ENCODE data around the gene EMP2.

EMP2 gene

GRCh38 chr16:10600782-10601443 is 20.5 kb upstream of the EMP2 start:
- H3K36me3 ChIP-seq (ENCODE audit: insufficient read depth) = no peaks in the 10 kb centered on the region
- peak overlapping the region; percentile 43; the same call in 1 of the 2 replicates for H2AFZ ChIP-seq (ENCODE audit: low read depth)
- no peaks in the 10 kb centered on the region for H4K20me1 ChIP-seq (ENCODE audit: insufficient read depth)
- H3K4me3 ChIP-seq (IDR thresholded peaks at IDR 0.05; ENCODE audit: insufficient read depth, low read depth, low read length) = no peak overlapping the region
- H3K27ac ChIP-seq = peak overlapping the region; percentile 52
- H3K4me2 ChIP-seq = peak overlapping the region; percentile 87
- H3K27me3 ChIP-seq (ENCODE audit: insufficient read depth, low read depth) = no peaks in the 10 kb centered on the region
- no peaks in the 10 kb centered on the region for H3K79me2 ChIP-seq (ENCODE audit: insufficient read depth, low read depth)
- peaks cover 57% of the 10 kb centered on the region for H3K4me1 ChIP-seq (ENCODE audit: low read depth, poor library complexity, severe bottlenecking)
- TF ChIP-seq CTCF (conservative IDR thresholded peaks at IDR 0.05; ENCODE audit: low read depth, low read length) = no peak
- peak overlapping the region; percentile 22; the same call in 1 of the 2 replicates for H3K9ac ChIP-seq

GRCh38 chr16:10599626-10600025 is 19.2 kb upstream of the EMP2 start:
- Histone ChIP-seq H3K36me3 (ENCODE audit: insufficient read depth) (no peaks in the 10 kb centered on the region), H3K27ac (peak overlapping the region; percentile 52; the same call in 1 of the 2 replicates), H3K9ac (no peak overlapping the region), H3K79me2 (ENCODE audit: insufficient read depth, low read depth) (no peaks in the 10 kb centered on the region), H3K4me1 (ENCODE audit: low read depth, poor library complexity, severe bottlenecking) (peaks cover 57% of the 10 kb centered on the region), H3K4me2 (peak overlapping the region; percentile 87), H3K27me3 (ENCODE audit: insufficient read depth, low read depth) (no peaks in the 10 kb centered on the region), H2AFZ (ENCODE audit: low read depth) (peak overlapping the region; percentile 43; the same call in 1 of the 2 replicates), H3K4me3 (IDR thresholded peaks at IDR 0.05; ENCODE audit: insufficient read depth, low read depth, low read length) (no peak overlapping the region), H4K20me1 (ENCODE audit: insufficient read depth) (no peaks in the 10 kb centered on the region)
- TF ChIP-seq CTCF (conservative IDR thresholded peaks at IDR 0.05; ENCODE audit: low read depth, low read length) = no peak

- Histone ChIP-seq H3K36me3 (ENCODE audit: insufficient read depth) (no peaks in the 10 kb centered on the region), H3K27me3 (ENCODE audit: insufficient read depth, low read depth) (no peaks in the 10 kb centered on the region), H3K4me1 (ENCODE audit: low read depth, poor library complexity, severe bottlenecking) (peaks cover 57% of the 10 kb centered on the region), H2AFZ (ENCODE audit: low read depth) (no peak overlapping the region), H3K9ac (no peak overlapping the region), H4K20me1 (ENCODE audit: insufficient read depth) (no peaks in the 10 kb centered on the region), H3K79me2 (ENCODE audit: insufficient read depth, low read depth) (no peaks in the 10 kb centered on the region), H3K4me2 (no peak overlapping the region), H3K27ac (no peak overlapping the region), H3K4me3 (IDR thresholded peaks at IDR 0.05; ENCODE audit: insufficient read depth, low read depth, low read length) (no peak overlapping the region)
- no peak for TF ChIP-seq CTCF (conservative IDR thresholded peaks at IDR 0.05; ENCODE audit: low read depth, low read length)
These were observed 17.8 kb upstream of the EMP2 start for GRCh38 chr16:10598157-10598556.

- TF ChIP-seq CTCF (conservative IDR thresholded peaks at IDR 0.05; ENCODE audit: low read depth, low read length) = no peak
- no peak overlapping the region for H3K27ac ChIP-seq
- peaks cover 55% of the 10 kb centered on the region for H3K4me1 ChIP-seq (ENCODE audit: low read depth, poor library complexity, severe bottlenecking)
- H3K9ac ChIP-seq = no peak overlapping the region
- H3K36me3 ChIP-seq (ENCODE audit: insufficient read depth) = no peaks in the 10 kb centered on the region
- H3K4me3 ChIP-seq (IDR thresholded peaks at IDR 0.05; ENCODE audit: insufficient read depth, low read depth, low read length) = no peak overlapping the region
- H3K27me3 ChIP-seq (ENCODE audit: insufficient read depth, low read depth) = no peaks in the 10 kb centered on the region
- no peak overlapping the region for H2AFZ ChIP-seq (ENCODE audit: low read depth)
- peak overlapping the region; percentile 16; the same call in 1 of the 2 replicates for H3K4me2 ChIP-seq
- no peaks in the 10 kb centered on the region for H4K20me1 ChIP-seq (ENCODE audit: insufficient read depth)
- H3K79me2 ChIP-seq (ENCODE audit: insufficient read depth, low read depth) = no peaks in the 10 kb centered on the region
These were observed 16.8 kb upstream of the EMP2 start for GRCh38 chr16:10597187-10597601.

Measured in KMS-11 (cell line).